GM15510 (cell line): Measurements from ENCODE around the gene MYO5B.

Source experiments
- POLR2A ChIP-seq: IDR thresholded peaks from 3 replicates; pipeline ENCODE4 v1.6.1; 2011; ENCODE audit warnings: borderline replicate concordance; ENCODE audit not compliant: insufficient read length; ENCODE audit errors: extremely low read depth

The MYO5B gene

GRCh38 chr18:50004013-50004412, 190.9 kb downstream of the MYO5B start:
- no peak for TF ChIP-seq POLR2A

DNA sequence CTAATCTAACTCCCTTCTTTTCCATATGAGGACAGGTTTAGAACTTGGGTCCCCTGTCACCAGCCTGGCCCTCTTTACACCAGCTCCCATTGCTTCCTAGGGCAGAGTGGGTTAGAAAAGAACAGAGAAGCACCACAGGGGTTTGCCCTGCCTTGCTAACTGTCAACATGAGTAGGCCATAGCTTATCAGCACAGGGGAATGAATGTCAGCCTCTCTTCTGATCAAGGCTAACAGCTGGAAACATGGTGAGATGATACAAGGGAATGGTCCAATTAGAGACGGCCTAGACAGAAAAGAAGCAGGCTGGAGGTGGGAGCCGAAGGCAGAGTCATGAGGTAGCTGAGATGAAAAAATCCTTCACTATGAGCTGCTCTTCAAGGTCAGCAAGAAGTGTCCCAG, 192.2 kb downstream of the MYO5B start:
- no peak for TF ChIP-seq POLR2A

DNA sequence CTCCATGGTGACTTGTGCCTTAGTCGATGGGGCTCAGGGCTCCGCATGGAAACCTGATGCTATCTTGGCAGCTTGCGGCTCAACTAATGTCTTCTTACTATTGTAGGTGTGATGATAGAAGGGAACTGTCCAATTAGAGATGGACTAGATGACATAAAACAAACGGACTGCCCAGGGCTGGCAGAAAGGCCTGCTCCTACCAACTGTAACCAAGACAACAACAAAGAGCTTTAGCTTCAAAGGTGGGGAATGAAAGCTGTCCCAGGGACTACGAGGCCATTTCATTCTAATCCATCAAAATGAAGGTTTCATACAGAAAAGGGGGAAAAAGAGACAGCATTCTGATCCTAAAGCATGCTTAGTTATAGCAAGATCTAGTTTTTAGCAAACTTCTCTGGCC, 194.7 kb downstream of the MYO5B start:
- no peak for TF ChIP-seq POLR2A

- TF ChIP-seq POLR2A: no peak
Measured at GRCh38 chr18:49999128-49999527, 195.8 kb downstream of the MYO5B start.

DNA sequence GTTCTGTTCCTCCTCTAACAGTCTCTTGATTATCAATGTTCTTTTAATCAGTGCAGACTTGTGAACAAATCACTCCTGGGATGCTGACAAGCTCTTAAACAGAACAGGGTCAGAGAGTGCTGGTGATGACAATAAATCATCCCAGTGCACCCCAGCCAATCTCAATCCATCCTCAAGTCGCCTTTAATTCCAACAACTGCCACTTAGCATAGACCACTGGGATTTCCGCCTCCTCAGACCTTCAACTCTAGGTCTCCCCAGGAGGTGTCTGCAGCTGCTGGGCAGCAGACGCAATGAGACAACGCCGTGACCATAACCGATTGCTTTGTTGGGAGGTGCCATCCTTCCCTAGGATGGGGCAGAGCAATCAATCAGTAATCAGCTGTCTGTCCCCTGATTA, 197.4 kb downstream of the MYO5B start:
- no peak for TF ChIP-seq POLR2A

- no peak for TF ChIP-seq POLR2A
Measured at GRCh38 chr18:49994410-49994809, 200.5 kb downstream of the MYO5B start.

GRCh38 chr18:49993299-49993698, 201.6 kb downstream of the MYO5B start:
- no peak for TF ChIP-seq POLR2A

DNA sequence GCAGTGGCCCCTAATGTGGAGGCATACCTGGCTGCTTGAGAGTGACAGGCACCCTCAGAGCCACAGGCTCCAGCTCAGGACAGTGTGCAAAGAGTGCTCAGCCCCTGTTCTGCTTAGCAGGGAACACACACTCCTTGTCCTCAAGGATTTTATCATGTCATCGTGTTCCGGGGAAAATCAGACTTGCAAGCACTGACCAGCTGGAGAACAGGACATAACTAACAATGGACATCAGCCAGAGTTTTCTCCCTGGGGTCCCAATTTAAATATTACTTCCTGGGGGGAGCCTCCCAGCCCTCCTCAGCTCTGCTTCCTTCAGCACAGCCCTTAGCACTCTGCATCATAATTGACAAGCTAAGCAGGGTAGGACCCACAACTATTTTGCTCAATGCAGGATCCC, 206.2 kb downstream of the MYO5B start:
- no peak for TF ChIP-seq POLR2A

DNA sequence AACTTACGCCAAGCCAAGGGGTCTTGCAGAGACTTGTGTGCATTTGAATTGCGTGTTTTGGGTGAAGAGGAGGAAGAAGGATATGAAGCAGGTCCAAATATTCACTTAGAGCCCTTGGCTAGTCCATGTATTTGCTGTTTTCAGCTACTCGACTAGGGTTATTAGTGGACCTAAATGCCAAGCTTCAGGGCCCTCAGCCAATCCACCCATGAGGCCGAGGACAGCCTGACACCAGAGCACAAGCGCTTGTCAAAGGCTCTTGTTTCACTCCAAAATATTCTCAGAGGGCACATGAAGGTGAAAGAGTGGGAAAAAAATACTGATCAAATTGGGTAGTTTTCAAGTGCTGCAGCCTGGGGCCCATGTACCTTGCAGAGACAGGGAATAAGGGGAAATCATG, 206.8 kb downstream of the MYO5B start:
- TF ChIP-seq POLR2A: no peak

DNA sequence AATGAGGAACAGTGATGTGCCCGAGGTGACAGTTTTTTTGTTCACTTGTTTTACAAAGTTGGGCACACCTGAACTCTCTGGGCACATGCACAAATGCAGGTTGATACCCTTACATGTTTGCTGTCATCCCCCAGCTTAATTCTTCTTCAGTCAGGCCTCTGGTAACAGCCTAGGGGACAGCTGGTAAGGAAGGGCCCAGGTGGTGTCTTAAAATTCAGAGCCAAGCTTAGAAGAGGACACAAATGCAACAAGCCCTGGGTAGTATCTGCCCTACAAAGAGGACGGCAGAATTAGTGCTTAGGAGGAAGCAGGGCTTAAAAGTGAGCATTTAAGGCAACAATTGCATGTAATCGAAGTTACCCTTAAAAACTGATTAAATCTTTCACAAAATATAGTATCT, 209.7 kb downstream of the MYO5B start:
- TF ChIP-seq POLR2A: no peak

DNA sequence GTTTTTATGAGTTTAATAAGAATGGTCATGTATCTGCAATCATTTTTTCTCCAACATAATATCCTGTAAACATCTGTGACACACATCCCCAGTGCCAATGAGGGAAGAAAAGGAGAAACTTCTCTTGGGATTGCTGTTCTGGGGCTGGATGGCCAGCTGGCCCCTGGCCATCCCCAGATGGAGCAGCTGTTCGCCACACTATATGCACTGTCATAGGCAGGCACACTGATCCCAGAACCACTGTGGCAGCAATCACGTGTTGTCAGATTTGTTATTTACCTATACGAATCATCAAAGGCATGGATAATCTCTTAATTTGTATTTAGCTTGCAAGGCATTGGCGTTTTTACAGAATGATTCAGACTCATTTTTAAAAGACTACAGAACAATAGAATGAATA, 214.1 kb downstream of the MYO5B start:
- no peak for TF ChIP-seq POLR2A

- TF ChIP-seq POLR2A: no peak
Measured at GRCh38 chr18:49976795-49977560, 218.0 kb downstream of the MYO5B start.

GRCh38 chr18:49976001-49976400, 218.9 kb downstream of the MYO5B start:
- TF ChIP-seq POLR2A: no peak

GRCh38 chr18:49974079-49974478, 220.9 kb downstream of the MYO5B start:
- TF ChIP-seq POLR2A: no peak

DNA sequence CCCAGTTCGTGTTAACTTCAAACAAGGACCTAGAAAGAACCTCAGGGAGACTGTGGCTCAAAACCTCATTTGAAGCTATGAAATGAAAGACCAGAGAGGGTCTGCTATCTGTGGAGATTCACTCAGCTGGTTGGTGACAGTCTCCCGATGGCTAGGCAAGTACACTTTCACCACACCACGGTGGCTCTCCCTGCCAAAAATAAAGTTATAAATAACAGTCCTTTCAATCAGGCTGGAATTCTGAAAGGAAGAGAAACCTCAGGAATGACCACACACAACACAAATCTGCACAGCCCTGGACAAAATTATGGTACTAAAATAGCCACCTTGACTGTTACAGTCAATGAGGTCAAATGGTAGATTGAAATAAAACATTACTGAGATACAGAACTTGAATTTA, 221.4 kb downstream of the MYO5B start:
- TF ChIP-seq POLR2A: no peak

GRCh38 chr18:49972535-49972934, 222.4 kb downstream of the MYO5B start:
- no peak for TF ChIP-seq POLR2A

DNA sequence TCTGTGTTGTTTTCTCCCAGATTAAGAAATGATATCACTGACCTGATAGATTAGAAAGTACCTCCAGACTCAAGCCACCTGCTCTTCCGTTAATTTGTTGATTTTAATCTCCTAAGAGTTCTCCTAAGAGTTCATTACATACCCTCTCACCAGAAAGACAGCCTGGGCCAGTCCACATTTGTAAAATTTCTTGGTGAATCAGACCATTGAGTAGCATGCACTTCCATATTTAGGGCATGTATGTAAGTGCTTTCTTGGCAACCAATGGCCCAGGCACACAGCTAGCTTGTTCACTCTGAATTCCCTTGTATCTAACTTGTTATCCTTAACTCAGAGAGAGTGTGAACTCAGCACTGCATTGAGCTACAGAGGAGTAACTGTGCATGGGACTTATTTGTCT, 223.5 kb downstream of the MYO5B start:
- TF ChIP-seq POLR2A: no peak

- TF ChIP-seq POLR2A: no peak
Measured at GRCh38 chr18:49970319-49970718, 224.6 kb downstream of the MYO5B start.
